ENCODE data around the gene HPSE2. TPM values are rescaled to one million over a fixed set of nuclear protein-coding genes. Genes with fewer than 3 reads are reported as not detected.
A peak's percentile ranks its signal among the peaks of the same experiment; 100 is the strongest.

The HPSE2 gene
- total and polyA plus RNA-seq, 3 experiments from 2014 or later = 0.07 to 1.2 TPM; not detected in 1

GRCh38 chr10:98646998-98647917 is 588.4 kb downstream of the HPSE2 start:
- Mint-ChIP-seq H3K9me3 (no peaks in the 10 kb centered on the region), H3K36me3 (no peaks in the 10 kb centered on the region), H3K27ac (peak overlapping the region in 1 of 8 donors; percentile 76), H3K27me3 (peaks cover 8 to 41% of the 10 kb centered on the region in 2 donors), H3K4me1 (no peaks in the 10 kb centered on the region), H3K4me3 (no peak overlapping the region)
- no peaks in the 10 kb centered on the region for H3K9me3 ChIP-seq (ENCODE audit: low read length)
- no peaks in the 10 kb centered on the region for H3K4me1 ChIP-seq (ENCODE audit: insufficient read depth, low read length)
- no peak overlapping the region for H3K27ac ChIP-seq (ENCODE audit: low read depth, low read length)
- ChIA-PET POLR2A (no interaction called here), CTCF (no interaction called here)
- H3K36me3 ChIP-seq (ENCODE audit: insufficient read depth, low read length) = no peaks in the 10 kb centered on the region
- H3K27me3 ChIP-seq (ENCODE audit: insufficient read depth, low read length, poor library complexity, severe bottlenecking) = no peaks in the 10 kb centered on the region
- no peak for DNase-seq
- no peak overlapping the region for H3K4me3 ChIP-seq (ENCODE audit: low read length)

GRCh38 chr10:98644466-98644865 is 591.2 kb downstream of the HPSE2 start:
- CTCF ChIA-PET = no interaction called here
- Histone ChIP-seq H3K27ac (ENCODE audit: low read depth, low read length) (no peak overlapping the region), H3K36me3 (ENCODE audit: insufficient read depth, low read length) (no peaks in the 10 kb centered on the region), H3K4me1 (ENCODE audit: insufficient read depth, low read length) (no peaks in the 10 kb centered on the region), H3K4me3 (ENCODE audit: low read length) (no peak overlapping the region), H3K27me3 (ENCODE audit: insufficient read depth, low read length, poor library complexity, severe bottlenecking) (no peaks in the 10 kb centered on the region), H3K9me3 (ENCODE audit: low read length) (no peaks in the 10 kb centered on the region)
- no peak for DNase-seq
- peaks cover 8 to 43% of the 10 kb centered on the region in 2 donors for H3K27me3 Mint-ChIP-seq
- POLR2A ChIA-PET = no interaction called here
- no peak overlapping the region for H3K4me3 Mint-ChIP-seq
- no peaks in the 10 kb centered on the region for H3K9me3 Mint-ChIP-seq
- no peaks in the 10 kb centered on the region for H3K4me1 Mint-ChIP-seq
- no peaks in the 10 kb centered on the region for H3K36me3 Mint-ChIP-seq
- H3K27ac Mint-ChIP-seq = no peak overlapping the region

- no peaks in the 10 kb centered on the region for H3K4me1 ChIP-seq (ENCODE audit: insufficient read depth, low read length)
- Mint-ChIP-seq H3K4me3 (no peak overlapping the region), H3K9me3 (no peaks in the 10 kb centered on the region), H3K27ac (no peak overlapping the region), H3K4me1 (no peaks in the 10 kb centered on the region), H3K27me3 (peaks cover 11 to 34% of the 10 kb centered on the region in 2 donors), H3K36me3 (no peaks in the 10 kb centered on the region)
- no peaks in the 10 kb centered on the region for H3K36me3 ChIP-seq (ENCODE audit: insufficient read depth, low read length)
- DNase-seq = no peak
- H3K4me3 ChIP-seq (ENCODE audit: low read length) = no peak overlapping the region
- H3K27me3 ChIP-seq (ENCODE audit: insufficient read depth, low read length, poor library complexity, severe bottlenecking) = no peaks in the 10 kb centered on the region
- H3K9me3 ChIP-seq (ENCODE audit: low read length) = no peaks in the 10 kb centered on the region
- H3K27ac ChIP-seq (ENCODE audit: low read depth, low read length) = no peak overlapping the region
- POLR2A ChIA-PET = no interaction called here
- CTCF ChIA-PET = no interaction called here
Measured at GRCh38 chr10:98642281-98642680, 593.4 kb downstream of the HPSE2 start.

GRCh38 chr10:98638920-98639319 is 596.7 kb downstream of the HPSE2 start:
- no peak overlapping the region for H3K4me3 ChIP-seq (ENCODE audit: low read length)
- no peaks in the 10 kb centered on the region for H3K9me3 Mint-ChIP-seq
- H3K36me3 ChIP-seq (ENCODE audit: insufficient read depth, low read length) = no peaks in the 10 kb centered on the region
- H3K27me3 ChIP-seq (ENCODE audit: insufficient read depth, low read length, poor library complexity, severe bottlenecking) = no peaks in the 10 kb centered on the region
- H3K4me1 ChIP-seq (ENCODE audit: insufficient read depth, low read length) = no peaks in the 10 kb centered on the region
- ChIA-PET POLR2A (no interaction called here), CTCF (no interaction called here)
- H3K27me3 Mint-ChIP-seq = peaks cover 9 to 13% of the 10 kb centered on the region in 2 donors
- no peak overlapping the region for H3K4me3 Mint-ChIP-seq
- no peak overlapping the region for H3K27ac Mint-ChIP-seq
- H3K9me3 ChIP-seq (ENCODE audit: low read length) = no peaks in the 10 kb centered on the region
- DNase-seq = no peak
- no peaks in the 10 kb centered on the region for H3K4me1 Mint-ChIP-seq
- no peaks in the 10 kb centered on the region for H3K36me3 Mint-ChIP-seq
- no peak overlapping the region for H3K27ac ChIP-seq (ENCODE audit: low read depth, low read length)

GRCh38 chr10:98636921-98637329 is 598.7 kb downstream of the HPSE2 start:
- Mint-ChIP-seq H3K27me3 (peaks cover 11 to 16% of the 10 kb centered on the region in 2 donors), H3K4me3 (no peak overlapping the region), H3K4me1 (no peaks in the 10 kb centered on the region), H3K9me3 (no peaks in the 10 kb centered on the region), H3K27ac (no peak overlapping the region), H3K36me3 (no peaks in the 10 kb centered on the region)
- no peaks in the 10 kb centered on the region for H3K4me1 ChIP-seq (ENCODE audit: insufficient read depth, low read length)
- ChIA-PET CTCF (no interaction called here), POLR2A (no interaction called here)
- H3K4me3 ChIP-seq (ENCODE audit: low read length) = no peak overlapping the region
- H3K36me3 ChIP-seq (ENCODE audit: insufficient read depth, low read length) = no peaks in the 10 kb centered on the region
- no peaks in the 10 kb centered on the region for H3K27me3 ChIP-seq (ENCODE audit: insufficient read depth, low read length, poor library complexity, severe bottlenecking)
- DNase-seq = no peak
- H3K9me3 ChIP-seq (ENCODE audit: low read length) = no peaks in the 10 kb centered on the region
- H3K27ac ChIP-seq (ENCODE audit: low read depth, low read length) = no peak overlapping the region

GRCh38 chr10:98632456-98633150 is 603.0 kb downstream of the HPSE2 start:
- CTCF ChIA-PET = no interaction called here
- Histone ChIP-seq H3K4me1 (ENCODE audit: insufficient read depth, low read length) (no peaks in the 10 kb centered on the region), H3K36me3 (ENCODE audit: insufficient read depth, low read length) (no peaks in the 10 kb centered on the region), H3K9me3 (ENCODE audit: low read length) (no peaks in the 10 kb centered on the region), H3K27ac (ENCODE audit: low read depth, low read length) (no peak overlapping the region), H3K4me3 (ENCODE audit: low read length) (no peak overlapping the region), H3K27me3 (ENCODE audit: insufficient read depth, low read length, poor library complexity, severe bottlenecking) (no peaks in the 10 kb centered on the region)
- no peaks in the 10 kb centered on the region for H3K36me3 Mint-ChIP-seq
- no peaks in the 10 kb centered on the region for H3K4me1 Mint-ChIP-seq
- peaks cover 10 to 12% of the 10 kb centered on the region in 2 donors for H3K27me3 Mint-ChIP-seq
- H3K9me3 Mint-ChIP-seq = peaks cover 0 to 2% (median 0%) of the 10 kb centered on the region in 5 donors
- no peak overlapping the region for H3K4me3 Mint-ChIP-seq
- no peak overlapping the region for H3K27ac Mint-ChIP-seq
- POLR2A ChIA-PET = no interaction called here
- no peak for DNase-seq

- H3K36me3 Mint-ChIP-seq = no peaks in the 10 kb centered on the region
- no peak for DNase-seq
- no peaks in the 10 kb centered on the region for H3K4me1 Mint-ChIP-seq
- Histone ChIP-seq H3K9me3 (ENCODE audit: low read length) (no peaks in the 10 kb centered on the region), H3K4me3 (ENCODE audit: low read length) (no peak overlapping the region), H3K27me3 (ENCODE audit: insufficient read depth, low read length, poor library complexity, severe bottlenecking) (no peaks in the 10 kb centered on the region), H3K27ac (ENCODE audit: low read depth, low read length) (no peak overlapping the region), H3K4me1 (ENCODE audit: insufficient read depth, low read length) (no peaks in the 10 kb centered on the region), H3K36me3 (ENCODE audit: insufficient read depth, low read length) (no peaks in the 10 kb centered on the region)
- H3K27me3 Mint-ChIP-seq = peaks cover under 1 to 2% of the 10 kb centered on the region in 2 donors
- peaks cover 0 to 2% (median 0%) of the 10 kb centered on the region in 5 donors for H3K9me3 Mint-ChIP-seq
- no peak overlapping the region for H3K4me3 Mint-ChIP-seq
- POLR2A ChIA-PET = no interaction called here
- H3K27ac Mint-ChIP-seq = peak overlapping the region in 1 of 8 donors; percentile 10
- CTCF ChIA-PET = no interaction called here
Measured at GRCh38 chr10:98628206-98628605, 607.4 kb downstream of the HPSE2 start.

GRCh38 chr10:98627711-98628110 is 607.9 kb downstream of the HPSE2 start:
- Mint-ChIP-seq H3K4me1 (no peaks in the 10 kb centered on the region), H3K27me3 (peaks cover 2 to 4% of the 10 kb centered on the region in 2 donors), H3K9me3 (peaks cover 0 to 2% (median 0%) of the 10 kb centered on the region in 5 donors), H3K27ac (peak overlapping the region in 1 of 8 donors; percentile 10), H3K4me3 (no peak overlapping the region), H3K36me3 (no peaks in the 10 kb centered on the region)
- Histone ChIP-seq H3K36me3 (ENCODE audit: insufficient read depth, low read length) (no peaks in the 10 kb centered on the region), H3K9me3 (ENCODE audit: low read length) (no peaks in the 10 kb centered on the region), H3K4me3 (ENCODE audit: low read length) (no peak overlapping the region), H3K27me3 (ENCODE audit: insufficient read depth, low read length, poor library complexity, severe bottlenecking) (no peaks in the 10 kb centered on the region), H3K4me1 (ENCODE audit: insufficient read depth, low read length) (no peaks in the 10 kb centered on the region), H3K27ac (ENCODE audit: low read depth, low read length) (no peak overlapping the region)
- ChIA-PET POLR2A (no interaction called here), CTCF (no interaction called here)
- no peak for DNase-seq
